Adrenal gland (tissue), 5 donors: Measurements from ENCODE around the gene SH2D5.

ENCODE experiments used
- POLR2A ChIP-seq, 2 donors: fragments of 450-650 bp; IDR thresholded peaks; one replicate each; pipeline ENCODE4 v1.6.1; 2017; ENCODE audit warnings: antibody characterized with exemption in 2 of 2, mild to moderate bottlenecking in 2 of 2, moderate library complexity in 1 of 2
- TF ChIP-seq, protein P1 (sequence below), 6 experiments: fragments of 450-650 bp in 4 of 6; fragments of 200-600 bp in 2 of 6; sonication (generic) in 1 of 6; IDR thresholded peaks; 1 replicate in 5 of 6; 2 replicates in 1 of 6; pipeline versions ENCODE4 v1.5.1 to v1.8.0; 2016 to 2021; ENCODE audit warnings: antibody characterized with exemption in 6 of 6, mild to moderate bottlenecking in 2 of 6, moderate library complexity in 1 of 6
- donor health status: DM: no; HTN: no; CAD: no.

DNA sequence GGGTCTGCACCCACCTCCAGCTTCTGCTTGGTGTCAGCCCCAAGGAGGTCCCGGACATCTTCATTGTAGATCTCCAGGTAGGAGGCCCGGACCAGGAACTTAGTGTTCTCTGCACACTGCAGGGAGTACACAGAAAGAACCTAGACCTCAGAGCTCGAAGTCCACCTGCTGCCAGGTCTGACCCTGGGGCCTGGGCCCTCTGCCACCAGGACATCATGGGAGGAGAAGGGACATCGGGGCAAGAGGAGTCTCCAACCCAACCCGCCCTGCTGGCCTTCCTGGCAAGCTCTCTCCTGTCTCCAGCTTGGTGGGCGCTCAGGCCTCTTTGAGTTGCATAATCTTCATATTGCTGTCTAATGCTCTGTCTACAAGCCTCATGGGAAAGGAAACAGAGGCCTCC lies 19.1 kb downstream of the SH2D5 start:
- TF ChIP-seq, protein P1, sequence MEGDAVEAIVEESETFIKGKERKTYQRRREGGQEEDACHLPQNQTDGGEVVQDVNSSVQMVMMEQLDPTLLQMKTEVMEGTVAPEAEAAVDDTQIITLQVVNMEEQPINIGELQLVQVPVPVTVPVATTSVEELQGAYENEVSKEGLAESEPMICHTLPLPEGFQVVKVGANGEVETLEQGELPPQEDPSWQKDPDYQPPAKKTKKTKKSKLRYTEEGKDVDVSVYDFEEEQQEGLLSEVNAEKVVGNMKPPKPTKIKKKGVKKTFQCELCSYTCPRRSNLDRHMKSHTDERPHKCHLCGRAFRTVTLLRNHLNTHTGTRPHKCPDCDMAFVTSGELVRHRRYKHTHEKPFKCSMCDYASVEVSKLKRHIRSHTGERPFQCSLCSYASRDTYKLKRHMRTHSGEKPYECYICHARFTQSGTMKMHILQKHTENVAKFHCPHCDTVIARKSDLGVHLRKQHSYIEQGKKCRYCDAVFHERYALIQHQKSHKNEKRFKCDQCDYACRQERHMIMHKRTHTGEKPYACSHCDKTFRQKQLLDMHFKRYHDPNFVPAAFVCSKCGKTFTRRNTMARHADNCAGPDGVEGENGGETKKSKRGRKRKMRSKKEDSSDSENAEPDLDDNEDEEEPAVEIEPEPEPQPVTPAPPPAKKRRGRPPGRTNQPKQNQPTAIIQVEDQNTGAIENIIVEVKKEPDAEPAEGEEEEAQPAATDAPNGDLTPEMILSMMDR (IDR thresholded peaks at IDR 0.05): no peak
- TF ChIP-seq POLR2A (IDR thresholded peaks at IDR 0.05): no peak
